Left colon (tissue), 2 donors: ENCODE measurements around the gene SPSB3. TPM values are rescaled to one million over a fixed set of nuclear protein-coding genes. Genes with fewer than 3 reads are reported as not detected.
A peak's percentile ranks its signal among the peaks of the same experiment; 100 is the strongest.

Source experiments
- ATAC-seq: fragments of 200-7000 bp; cut with Tn5 transposase; one replicate; pipeline ENCODE4 v1.9.1; 2020; ENCODE audit warnings: mild to moderate bottlenecking, moderate library complexity
- DNase-seq, 2 donors: peaks; one replicate each; pipeline ENCODE4 v3.0.0-alpha.2; 2020
- intact Hi-C, 2 donors: fragments of 100-400 bp; cut with DNase I in 1 of 2; cut with micrococcal nuclease in 1 of 2; formaldehyde crosslinking; loops; one replicate each; pipeline versions ENCODE4 v1.11.2 to v1.14.0; 2022; cut with DNase I, micrococcal nuclease
- total RNA-seq, 2 donors: library from RNA; stranded (reverse); fragmentation: NEBNext Ultra II Directional; extraction: Animal tissue kit (Norgen Biotek cat#: 25700); gene quantifications; one replicate each; pipeline ENCODE4 v1.2.1, GENCODE V29; 2021
- donor health status: DM: no; HTN: no; CAD: no.
- donor health status: DM: yes; HTN: yes; CAD: no.

The SPSB3 gene
- total RNA-seq, 2 donors from 2014 or later = 37.9 to 49.1 TPM

- DNase-seq (peak in 1 of 2 donors; percentile 41), ATAC-seq (no peak)
- intact Hi-C loops = no loop called here
Observed at GRCh38 chr16:1769402-1770300, 12.7 kb downstream of the SPSB3 start.

- no peak for ATAC-seq
- DNase-seq = no peak
- intact Hi-C loops = no loop called here
Observed at GRCh38 chr16:1768767-1769401, 13.5 kb downstream of the SPSB3 start.

- no peak for DNase-seq
- ATAC-seq = no peak
- intact Hi-C loops = no loop called here
Observed at GRCh38 chr16:1768061-1768766, 14.2 kb downstream of the SPSB3 start.

GRCh38 chr16:1767116-1767994 lies 15.0 kb downstream of the SPSB3 start:
- intact Hi-C loops = no loop called here
- ATAC-seq (no peak), DNase-seq (no peak)

GRCh38 chr16:1766701-1767100 lies 15.7 kb downstream of the SPSB3 start:
- ATAC-seq = no peak
- DNase-seq = no peak
- intact Hi-C loops = no loop called here

GRCh38 chr16:1766231-1766630 lies 16.1 kb downstream of the SPSB3 start:
- no peak for ATAC-seq
- no peak for DNase-seq
- intact Hi-C loops = no loop called here

GRCh38 chr16:1765826-1766225 lies 16.5 kb downstream of the SPSB3 start:
- intact Hi-C loops = no loop called here
- ATAC-seq = no peak
- no peak for DNase-seq

GRCh38 chr16:1764971-1765370 lies 17.4 kb downstream of the SPSB3 start:
- no peak for DNase-seq
- intact Hi-C loops = no loop called here
- ATAC-seq = no peak

- intact Hi-C loops = no loop called here
- DNase-seq = no peak
- ATAC-seq = peak; percentile 19
Observed at GRCh38 chr16:1763521-1764511, 18.6 kb downstream of the SPSB3 start.

- DNase-seq (no peak), ATAC-seq (peak; percentile 10)
- intact Hi-C loops = no loop called here
Observed at GRCh38 chr16:1762879-1763520, 19.4 kb downstream of the SPSB3 start.

- DNase-seq (no peak), ATAC-seq (no peak)
- intact Hi-C loops = no loop called here
Observed at GRCh38 chr16:1762196-1762878, 20.0 kb downstream of the SPSB3 start.

- no peak for DNase-seq
- no peak for ATAC-seq
- intact Hi-C loops = no loop called here
Observed at GRCh38 chr16:1761751-1762150, 20.6 kb downstream of the SPSB3 start.

GRCh38 chr16:1760911-1761310 lies 21.5 kb downstream of the SPSB3 start:
- intact Hi-C loops = no loop called here

GRCh38 chr16:1759511-1759910 lies 22.9 kb downstream of the SPSB3 start:
- ATAC-seq (no peak), DNase-seq (no peak)
- intact Hi-C loops = no loop called here

More at GRCh38 chr16:1760911-1761310, 21.5 kb downstream of the SPSB3 start:
- no peak for DNase-seq
- no peak for ATAC-seq

GRCh38 chr16:1758923-1759322 lies 23.4 kb downstream of the SPSB3 start:
- DNase-seq (no peak), ATAC-seq (no peak)
- intact Hi-C loops = no loop called here

- DNase-seq = peak; percentile 44 to 49
- ATAC-seq = peak; percentile 81
- intact Hi-C loops = no loop called here
Observed at GRCh38 chr16:1757714-1758461, 24.5 kb downstream of the SPSB3 start.
